ENCODE data around the gene DLL4. TPM values are rescaled to one million over a fixed set of nuclear protein-coding genes. Genes with fewer than 3 reads are reported as not detected.

The DLL4 gene
- total RNA-seq, 3 donors from 2014 or later: 3.5 to 10.5 (median 5.0) TPM

- no peak for DNase-seq (ENCODE audit: low spot score in 2 of 2)
- intact Hi-C loops (cut with DNase I; ENCODE audit: low total_unique reads): no loop called here
- Histone ChIP-seq H3K9me3 (no peaks in the 10 kb centered on the region), H3K4me3 (no peak overlapping the region), H3K36me3 (no peaks in the 10 kb centered on the region), H3K27me3 (no peaks in the 10 kb centered on the region), H3K4me1 (peaks cover 11 to 12% of the 10 kb centered on the region in 2 donors), H3K27ac (no peak overlapping the region)
- no peak for TF ChIP-seq CTCF (IDR thresholded peaks at IDR 0.05)
- no peak for TF ChIP-seq POLR2A (IDR thresholded peaks at IDR 0.05)
These were observed 14.7 kb downstream of the DLL4 start for GRCh38 chr15:40943764-40944365.

- H3K27me3 ChIP-seq: no peaks in the 10 kb centered on the region
- no peaks in the 10 kb centered on the region for H3K9me3 ChIP-seq
- H3K4me1 ChIP-seq: peaks cover 11 to 12% of the 10 kb centered on the region in 2 donors
- intact Hi-C loops (cut with DNase I; ENCODE audit: low total_unique reads): no loop called here
- no peak for DNase-seq (ENCODE audit: low spot score in 2 of 2)
- TF ChIP-seq POLR2A (IDR thresholded peaks at IDR 0.05) (no peak), POLR2AphosphoS5 (IDR thresholded peaks at IDR 0.05) (no peak), CTCF (IDR thresholded peaks at IDR 0.05) (no peak)
- no peaks in the 10 kb centered on the region for H3K36me3 ChIP-seq
- no peak overlapping the region for H3K27ac ChIP-seq
- H3K4me3 ChIP-seq: no peak overlapping the region
These were observed 15.6 kb downstream of the DLL4 start for GRCh38 chr15:40944510-40945296.

GRCh38 chr15:40948706-40949473 lies 19.8 kb downstream of the DLL4 start:
- Histone ChIP-seq H3K27ac (no peak overlapping the region), H3K9me3 (no peaks in the 10 kb centered on the region), H3K36me3 (no peaks in the 10 kb centered on the region), H3K4me1 (no peaks in the 10 kb centered on the region), H3K4me3 (no peak overlapping the region), H3K27me3 (no peaks in the 10 kb centered on the region)
- no peak for DNase-seq (ENCODE audit: low spot score in 2 of 2)
- intact Hi-C loops (cut with DNase I; ENCODE audit: low total_unique reads): no loop called here
- TF ChIP-seq POLR2AphosphoS5 (IDR thresholded peaks at IDR 0.05) (no peak), POLR2A (IDR thresholded peaks at IDR 0.05) (no peak), CTCF (IDR thresholded peaks at IDR 0.05) (no peak)

GRCh38 chr15:40949756-40950207 lies 20.6 kb downstream of the DLL4 start:
- Histone ChIP-seq H3K27me3 (no peaks in the 10 kb centered on the region), H3K36me3 (no peaks in the 10 kb centered on the region), H3K9me3 (no peaks in the 10 kb centered on the region), H3K27ac (no peak overlapping the region), H3K4me1 (no peaks in the 10 kb centered on the region), H3K4me3 (no peak overlapping the region)
- TF ChIP-seq POLR2AphosphoS5 (IDR thresholded peaks at IDR 0.05): no peak
- no peak for TF ChIP-seq POLR2A (IDR thresholded peaks at IDR 0.05)
- TF ChIP-seq CTCF (IDR thresholded peaks at IDR 0.05): no peak
- DNase-seq (ENCODE audit: low spot score in 2 of 2): no peak
- intact Hi-C loops (cut with DNase I; ENCODE audit: low total_unique reads): no loop called here

- H3K9me3 ChIP-seq: no peaks in the 10 kb centered on the region
- H3K4me3 ChIP-seq: no peak overlapping the region
- H3K27me3 ChIP-seq: no peaks in the 10 kb centered on the region
- no peaks in the 10 kb centered on the region for H3K36me3 ChIP-seq
- intact Hi-C loops (cut with DNase I; ENCODE audit: low total_unique reads): no loop called here
- no peak for DNase-seq (ENCODE audit: low spot score in 2 of 2)
- no peak overlapping the region for H3K27ac ChIP-seq
- H3K4me1 ChIP-seq: no peaks in the 10 kb centered on the region
- TF ChIP-seq CTCF (IDR thresholded peaks at IDR 0.05): no peak
- TF ChIP-seq POLR2AphosphoS5 (IDR thresholded peaks at IDR 0.05): no peak
- TF ChIP-seq POLR2A (IDR thresholded peaks at IDR 0.05): no peak
These were observed 22.6 kb downstream of the DLL4 start for GRCh38 chr15:40951764-40952163.

Data from breast epithelium (tissue), 4 donors.